ENCODE results near the gene S100A8. TPM values are rescaled to one million over a fixed set of nuclear protein-coding genes. Genes with fewer than 3 reads are reported as not detected.

Gene S100A8
- not detected in 5 replicates for total RNA-seq (2022; extraction: Qiagen RNA extraction)

DNA sequence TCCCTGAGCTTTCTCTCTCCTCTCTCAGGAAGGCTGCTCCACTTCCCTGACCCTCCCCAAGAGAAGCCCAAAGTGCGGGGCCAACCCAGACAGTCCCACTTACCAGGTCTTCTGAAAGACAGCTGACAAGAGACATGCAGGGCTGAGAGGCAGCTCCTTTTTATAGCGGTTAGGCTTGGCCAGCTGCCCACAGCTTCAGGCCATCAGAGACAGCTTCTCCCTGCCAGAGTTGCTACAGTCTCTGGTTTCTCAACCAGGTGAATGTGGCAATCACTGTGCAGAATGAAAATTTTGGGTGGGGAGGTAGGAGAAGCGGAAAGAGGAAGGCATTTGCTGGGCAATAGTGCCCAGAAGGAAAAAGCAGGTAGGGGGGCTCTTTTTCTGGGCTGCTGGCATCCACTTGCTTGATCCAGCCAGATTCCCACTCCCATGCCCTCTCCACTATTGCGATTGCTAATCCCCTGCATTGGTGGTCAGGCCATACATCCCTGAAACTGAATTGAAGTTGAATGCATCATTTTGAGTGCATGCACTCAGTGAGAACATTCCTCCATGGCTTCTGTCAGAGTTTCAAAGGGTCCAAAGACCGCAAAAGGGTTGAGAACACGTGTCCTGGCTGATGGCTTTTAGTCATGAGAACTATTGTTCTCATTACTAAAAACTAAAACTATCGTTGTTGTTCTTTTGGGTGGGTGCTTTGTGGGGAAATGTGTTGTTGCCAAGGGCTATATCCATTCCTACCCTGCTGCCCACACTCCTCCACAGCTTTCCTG is at the start of gene S100A8:
S100A8 (minus strand) TSS at position 136 of the 773 bp plus-strand sequence. CDS start 538 bp downstream, outside the sequence.

DNA sequence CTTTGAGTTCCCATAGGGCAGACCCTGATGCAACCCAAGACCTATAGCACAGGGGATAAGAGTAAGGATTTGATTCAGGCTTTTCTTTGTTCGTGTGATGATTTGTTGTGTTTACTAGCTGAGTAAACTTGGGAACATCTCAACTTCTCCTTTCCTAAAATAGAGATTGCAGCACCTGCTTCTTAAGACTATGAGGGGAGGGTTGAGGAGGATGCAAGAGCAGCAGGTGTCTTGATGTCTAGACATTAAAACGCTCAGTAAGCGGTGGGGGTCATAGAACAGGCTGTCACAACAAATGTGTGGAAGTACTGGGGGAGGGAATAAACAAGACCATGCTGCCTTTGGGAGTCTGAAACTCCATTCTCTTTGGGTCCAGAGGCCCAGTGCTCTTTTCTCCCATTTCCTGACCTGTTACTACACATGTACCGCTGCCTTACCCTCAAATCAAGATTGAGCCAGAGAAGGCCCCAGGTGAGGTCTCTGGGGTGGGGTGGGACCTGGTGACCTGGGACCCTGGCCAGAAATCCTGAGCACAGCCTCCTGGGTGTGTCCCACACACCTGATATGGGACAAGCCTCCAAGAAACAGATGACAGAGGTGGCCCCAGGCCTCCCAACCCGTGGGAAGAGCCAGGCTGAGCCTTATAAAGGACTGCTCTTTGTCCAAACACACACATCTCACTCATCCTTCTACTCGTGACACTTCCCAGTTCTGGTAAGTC is 25.1 kb upstream of the S100A8 start, which contains the start of gene S100A7A:
S100A7A (plus strand) TSS at position 671 of the 721 bp plus-strand sequence. CDS start 1,563 bp downstream, outside the sequence.

DNA sequence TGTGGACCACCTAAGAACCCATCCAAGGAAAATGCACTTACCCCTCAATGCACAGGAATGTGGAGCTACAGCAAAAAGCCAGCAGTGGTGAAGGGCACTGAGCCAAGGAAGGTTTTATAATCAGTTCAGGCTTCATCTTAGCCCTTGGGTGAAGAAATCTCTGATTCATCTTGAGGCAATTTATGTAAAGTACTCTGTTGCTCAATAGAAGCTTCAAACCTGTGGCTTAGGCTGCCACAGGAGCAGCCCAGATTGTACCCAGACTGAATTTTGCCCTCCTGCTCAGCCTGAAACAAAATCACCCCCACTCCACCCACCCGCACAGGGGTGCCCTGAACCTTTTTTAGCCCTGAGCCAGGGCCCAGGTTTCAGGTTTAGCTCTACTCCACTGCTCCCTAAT is 15.4 kb downstream of the S100A8 start, which contains the start of gene S100A12:
S100A12 (minus strand) TSS at position 111 of the 400 bp plus-strand sequence. CDS start 1,029 bp downstream, outside the sequence.

DNA sequence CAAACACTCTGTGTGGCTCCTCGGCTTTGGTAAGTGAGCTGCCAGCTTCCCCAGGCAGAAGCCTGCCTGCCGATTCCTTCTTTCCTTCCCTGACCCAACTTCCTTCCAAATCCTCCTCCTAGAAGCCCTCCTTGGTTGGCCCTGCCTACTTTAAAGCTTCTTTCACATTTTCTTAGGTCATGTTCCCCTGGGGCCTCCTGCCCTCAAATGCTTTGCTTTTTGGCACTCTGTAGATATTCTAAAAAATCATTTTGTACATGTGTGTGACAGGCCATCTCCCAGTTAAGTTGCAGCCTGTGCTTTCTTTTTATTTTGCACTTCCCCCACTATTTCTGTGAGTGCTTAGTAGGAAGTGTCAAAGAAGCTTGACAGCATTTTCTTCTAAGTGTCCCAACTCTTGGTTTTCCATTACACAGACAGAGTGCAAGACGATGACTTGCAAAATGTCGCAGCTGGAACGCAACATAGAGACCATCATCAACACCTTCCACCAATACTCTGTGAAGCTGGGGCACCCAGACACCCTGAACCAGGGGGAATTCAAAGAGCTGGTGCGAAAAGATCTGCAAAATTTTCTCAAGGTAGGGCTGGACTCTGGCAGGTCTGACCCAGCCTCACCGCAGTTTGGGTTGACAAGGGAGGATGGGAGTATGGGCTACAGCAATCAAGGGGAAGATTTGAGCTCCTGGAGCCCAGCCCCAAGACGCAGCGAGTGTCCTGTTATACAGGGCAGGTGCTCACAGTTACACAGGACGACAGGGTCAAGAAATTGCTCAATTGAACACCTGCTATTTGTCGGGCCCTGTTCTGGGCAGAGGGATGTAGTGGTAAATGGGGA is 32.8 kb downstream of the S100A8 start, which contains the start of gene S100A9:
S100A9 (plus strand) TSS at position 2 of the 838 bp plus-strand sequence; CDS start at position 432, 430 bp downstream.

DNA sequence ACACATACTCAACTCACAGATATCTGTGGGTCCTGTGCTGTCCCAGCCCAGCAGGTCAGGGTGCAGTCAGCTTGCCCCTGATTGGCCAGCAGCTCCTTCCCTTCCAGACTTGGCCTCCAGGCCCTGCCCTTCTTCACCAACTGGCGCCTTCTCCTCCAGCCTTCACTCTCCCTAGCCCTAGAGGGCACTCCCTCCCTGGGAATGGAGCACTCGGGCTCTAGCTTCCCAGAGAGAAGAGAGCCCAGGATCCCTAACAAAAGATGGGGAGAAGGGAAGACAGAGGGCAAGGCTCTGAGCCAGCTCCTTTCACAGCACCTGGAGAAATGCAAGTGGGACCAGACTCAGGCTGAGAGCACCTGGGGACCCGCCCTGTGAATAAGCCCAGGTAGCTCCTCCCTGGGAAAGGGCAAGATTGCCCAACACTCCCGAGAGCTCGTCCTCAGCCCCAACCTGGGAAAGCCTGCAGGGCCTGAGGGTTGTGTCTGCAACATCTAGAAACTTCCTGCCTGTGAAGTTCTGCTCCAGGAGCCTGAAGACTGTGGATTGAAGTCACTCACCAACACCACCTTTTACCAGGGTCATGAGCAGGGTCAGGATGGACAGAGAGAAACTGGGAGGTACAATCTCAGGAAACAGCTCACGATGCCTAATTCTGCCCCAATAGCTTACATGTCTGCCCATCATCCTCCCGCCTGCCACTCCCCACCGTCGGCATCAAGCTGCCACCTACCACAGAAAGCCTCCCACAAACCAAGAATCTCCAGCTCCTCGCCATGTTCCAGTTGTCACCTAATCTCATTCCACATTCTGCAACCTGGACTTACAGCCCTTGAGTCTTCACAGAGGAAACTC is 42.1 kb downstream of the S100A8 start, which contains the start of gene PGLYRP4:
PGLYRP4 (minus strand) TSS at position 331 of the 852 bp plus-strand sequence. CDS start 909 bp downstream, outside the sequence.

Other genes starting within 250 kb of the S100A8 start
- not detected in 5 replicates for gene SPRR2G, start 240.2 kb downstream of the S100A8 start, total RNA-seq (2022; extraction: Qiagen RNA extraction)
- not detected in 5 replicates for gene LELP1, start 187.6 kb downstream of the S100A8 start, total RNA-seq (2022; extraction: Qiagen RNA extraction)
- not detected in 5 replicates for gene PRR9, start 173.5 kb downstream of the S100A8 start, total RNA-seq (2022; extraction: Qiagen RNA extraction)
- gene LORICRIN, start 131.4 kb downstream of the S100A8 start, total RNA-seq (2022; extraction: Qiagen RNA extraction) = not detected in 5 replicates
- gene PGLYRP3, start 78.1 kb downstream of the S100A8 start, total RNA-seq (2022; extraction: Qiagen RNA extraction) = not detected in 5 replicates
- not detected in 5 replicates for gene PGLYRP4, start 42.2 kb downstream of the S100A8 start, total RNA-seq (2022; extraction: Qiagen RNA extraction)
- gene S100A9, start 33.2 kb downstream of the S100A8 start, total RNA-seq (2022; extraction: Qiagen RNA extraction) = 0.46 to 1.2 TPM (median 0.75 TPM) in 4 of 5 replicates, not detected in the other
- gene S100A12, start 15.5 kb downstream of the S100A8 start, total RNA-seq (2022; extraction: Qiagen RNA extraction) = not detected in 5 replicates
- not detected in 5 replicates for gene S100A7A, start 25.4 kb upstream of the S100A8 start, total RNA-seq (2022; extraction: Qiagen RNA extraction)
- gene S100A7, start 69.6 kb upstream of the S100A8 start, total RNA-seq (2022; extraction: Qiagen RNA extraction) = not detected in 5 replicates
- 2,973 to 4,069 TPM (median 3,618 TPM) in 5 replicates for gene S100A6, start 144.9 kb upstream of the S100A8 start, total RNA-seq (2022; extraction: Qiagen RNA extraction)
- 0.64 to 1.2 TPM (median 0.83 TPM) in 5 replicates for gene S100A5, start 149.9 kb upstream of the S100A8 start, total RNA-seq (2022; extraction: Qiagen RNA extraction)
- gene S100A4, start 154.7 kb upstream of the S100A8 start, total RNA-seq (2022; extraction: Qiagen RNA extraction) = 1,517 to 1,961 TPM (median 1,696 TPM) in 5 replicates
- 107 to 126 TPM (median 115 TPM) in 5 replicates for gene S100A3, start 158.2 kb upstream of the S100A8 start, total RNA-seq (2022; extraction: Qiagen RNA extraction)
- gene S100A2, start 174.8 kb upstream of the S100A8 start, total RNA-seq (2022; extraction: Qiagen RNA extraction) = 19.0 to 37.7 TPM (median 28.0 TPM) in 5 replicates
- 487 to 581 TPM (median 545 TPM) in 5 replicates for gene S100A16, start 222.1 kb upstream of the S100A8 start, total RNA-seq (2022; extraction: Qiagen RNA extraction)
- gene S100A14, start 225.3 kb upstream of the S100A8 start, total RNA-seq (2022; extraction: Qiagen RNA extraction) = 0.14 to 0.82 TPM (median 0.52 TPM) in 5 replicates
- 155 to 191 TPM (median 185 TPM) in 5 replicates for gene S100A13, start 236.4 kb upstream of the S100A8 start, total RNA-seq (2022; extraction: Qiagen RNA extraction)
- gene S100A1, start 237.4 kb upstream of the S100A8 start, total RNA-seq (2022; extraction: Qiagen RNA extraction) = 0.61 to 1.1 TPM (median 0.83 TPM) in 5 replicates
- 75.2 to 85.0 TPM (median 76.0 TPM) in 5 replicates for gene CHTOP, start 243.0 kb upstream of the S100A8 start, total RNA-seq (2022; extraction: Qiagen RNA extraction)